Epithelial cell of esophagus (primary cell): Measurements from ENCODE around the gene PEMT.

Experiments
- DNase-seq: peaks from one replicate; pipeline ENCODE4 v3.0.0; 2010; ENCODE audit warnings: low read depth
- H3K4me3 ChIP-seq: 2 replicates; pipeline ENCODE4 v1.5.1; 2011; ENCODE audit warnings: mild to moderate bottlenecking, low read length, control low read depth
- TF ChIP-seq, protein P1 (sequence below): IDR thresholded peaks from 2 replicates; pipeline ENCODE4 v1.5.1; 2011; ENCODE audit warnings: low read depth, mild to moderate bottlenecking, low read length, control low read depth, inconsistent platforms; ENCODE audit not compliant: insufficient read depth; ENCODE audit errors: missing control alignments

The PEMT gene

GRCh38 chr17:17559164-17559563 lies 32.3 kb downstream of the PEMT start:
- H3K4me3 ChIP-seq = no peak overlapping the region
- no peak for DNase-seq
- TF ChIP-seq, protein P1, sequence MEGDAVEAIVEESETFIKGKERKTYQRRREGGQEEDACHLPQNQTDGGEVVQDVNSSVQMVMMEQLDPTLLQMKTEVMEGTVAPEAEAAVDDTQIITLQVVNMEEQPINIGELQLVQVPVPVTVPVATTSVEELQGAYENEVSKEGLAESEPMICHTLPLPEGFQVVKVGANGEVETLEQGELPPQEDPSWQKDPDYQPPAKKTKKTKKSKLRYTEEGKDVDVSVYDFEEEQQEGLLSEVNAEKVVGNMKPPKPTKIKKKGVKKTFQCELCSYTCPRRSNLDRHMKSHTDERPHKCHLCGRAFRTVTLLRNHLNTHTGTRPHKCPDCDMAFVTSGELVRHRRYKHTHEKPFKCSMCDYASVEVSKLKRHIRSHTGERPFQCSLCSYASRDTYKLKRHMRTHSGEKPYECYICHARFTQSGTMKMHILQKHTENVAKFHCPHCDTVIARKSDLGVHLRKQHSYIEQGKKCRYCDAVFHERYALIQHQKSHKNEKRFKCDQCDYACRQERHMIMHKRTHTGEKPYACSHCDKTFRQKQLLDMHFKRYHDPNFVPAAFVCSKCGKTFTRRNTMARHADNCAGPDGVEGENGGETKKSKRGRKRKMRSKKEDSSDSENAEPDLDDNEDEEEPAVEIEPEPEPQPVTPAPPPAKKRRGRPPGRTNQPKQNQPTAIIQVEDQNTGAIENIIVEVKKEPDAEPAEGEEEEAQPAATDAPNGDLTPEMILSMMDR = no peak

DNA sequence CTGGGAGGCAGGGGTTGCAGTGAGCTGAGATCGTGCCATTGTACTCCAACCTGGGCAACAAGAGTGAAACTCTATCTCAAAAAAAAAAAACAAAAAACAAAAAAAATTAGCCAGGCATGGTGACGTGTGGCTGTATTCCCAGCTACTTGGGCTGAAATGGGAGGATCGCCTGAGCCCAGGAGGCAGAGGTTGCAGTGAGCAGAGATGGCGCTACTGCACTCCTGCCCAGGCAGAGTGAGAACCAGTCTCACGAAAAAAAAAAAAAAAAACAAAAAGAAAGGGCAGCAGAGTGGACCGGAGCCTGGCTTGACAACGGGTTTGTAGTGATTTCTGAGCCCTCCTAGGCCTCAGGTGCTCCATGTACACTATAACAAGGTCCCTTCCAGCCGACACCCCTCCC lies 33.1 kb downstream of the PEMT start:
- H3K4me3 ChIP-seq = no peak overlapping the region
- TF ChIP-seq, protein P1 = no peak
- no peak for DNase-seq

GRCh38 chr17:17557796-17558195 lies 33.7 kb downstream of the PEMT start:
- TF ChIP-seq, protein P1 = no peak
- no peak overlapping the region for H3K4me3 ChIP-seq
- no peak for DNase-seq

DNA sequence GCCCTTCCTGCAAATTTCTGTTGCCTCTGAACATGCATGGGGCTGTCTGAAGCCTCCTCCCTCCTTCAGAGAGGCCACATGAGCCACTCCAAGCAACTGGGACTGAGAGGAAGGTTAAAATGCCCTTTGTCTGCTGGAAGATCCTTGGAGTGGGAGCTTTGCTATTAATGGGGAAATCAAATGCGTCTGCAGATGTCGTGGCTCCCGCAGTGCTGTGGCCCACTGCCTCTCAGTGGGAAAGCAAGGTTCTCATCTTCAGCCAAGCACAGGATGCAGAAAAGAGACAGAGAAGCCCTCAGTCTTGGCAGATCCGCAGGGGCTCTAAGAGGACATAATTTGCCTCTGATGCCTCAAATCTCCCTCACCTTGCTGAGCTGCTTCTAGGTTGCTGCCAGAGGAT lies 34.8 kb downstream of the PEMT start:
- TF ChIP-seq, protein P1 = no peak
- DNase-seq = no peak
- no peak overlapping the region for H3K4me3 ChIP-seq

DNA sequence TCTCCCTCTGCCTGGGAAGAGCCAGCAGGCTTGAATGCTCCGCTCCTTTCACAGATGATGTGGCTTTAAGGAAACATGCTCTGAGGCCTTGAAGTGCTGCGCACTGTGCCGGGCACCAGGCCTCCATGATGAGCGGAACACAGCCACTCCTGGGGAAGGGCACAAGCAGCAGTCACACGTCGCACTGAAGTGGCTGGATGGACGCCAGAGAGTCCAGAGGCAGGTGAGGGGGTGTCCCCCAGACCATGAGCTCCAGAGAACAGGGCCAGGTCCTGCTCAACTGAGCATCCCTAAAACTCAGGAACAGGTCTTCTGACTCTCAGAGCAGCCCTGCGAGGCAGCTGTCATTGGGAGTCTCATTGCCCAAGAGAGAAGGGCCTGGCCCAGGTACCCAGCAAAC lies 35.6 kb downstream of the PEMT start:
- no peak overlapping the region for H3K4me3 ChIP-seq
- DNase-seq = no peak
- TF ChIP-seq, protein P1 = no peak

- H3K4me3 ChIP-seq = no peak overlapping the region
- no peak for DNase-seq
- TF ChIP-seq, protein P1 = no peak
Observed at GRCh38 chr17:17555151-17555550, 36.4 kb downstream of the PEMT start.

DNA sequence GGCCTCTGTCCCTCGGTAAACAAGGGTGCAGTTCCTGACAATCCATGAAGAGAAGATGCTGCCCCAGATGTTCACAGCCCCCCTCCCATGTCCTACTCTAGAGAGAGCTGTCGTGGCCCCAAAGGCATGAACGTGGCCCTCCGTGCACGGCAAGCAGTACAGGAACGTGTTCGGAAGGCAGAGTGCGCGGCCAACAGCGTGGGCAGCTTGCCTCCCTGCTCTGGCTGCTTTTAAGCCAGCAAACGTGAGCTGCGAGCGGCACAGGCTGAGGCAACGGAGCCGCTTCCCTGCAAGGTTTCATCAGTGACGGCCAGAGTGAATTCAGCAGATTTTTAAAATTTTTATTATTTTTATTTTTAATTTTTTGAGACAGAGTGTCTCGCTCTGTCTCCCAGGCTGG lies 37.2 kb downstream of the PEMT start:
- DNase-seq = no peak
- TF ChIP-seq, protein P1 = no peak
- no peak overlapping the region for H3K4me3 ChIP-seq
